H1 (cell line): Measurements from ENCODE around the gene PRPF40B. TPM values are rescaled to one million over a fixed set of nuclear protein-coding genes. Genes with fewer than 3 reads are reported as not detected.

Experiments
- ATF2 ChIP-seq: IDR thresholded peaks from 2 replicates; pipeline ENCODE4 v1.6.1; 2012; ENCODE audit warnings: low read length, inconsistent platforms
- CBX8 ChIP-seq: fragments of 300-800, 300-1000 bp; sonication (generic); IDR thresholded peaks from 2 replicates; pipeline ENCODE4 v1.7.1; 2016; ENCODE audit warnings: low read depth, low read length, borderline replicate concordance
- CHD7 ChIP-seq: fragments of 300-600 bp; sonication (generic); IDR thresholded peaks from 2 replicates; pipeline ENCODE4 v1.7.1; 2012; ENCODE audit warnings: low read length, moderate library complexity, mild to moderate bottlenecking, inconsistent platforms; ENCODE audit not compliant: insufficient replicate concordance
- MAFK ChIP-seq: IDR thresholded peaks from 2 replicates; pipeline ENCODE4 v1.6.1; 2012; ENCODE audit warnings: low read depth, mild to moderate bottlenecking, improper control_type of control experiment, low read length
- POU5F1 ChIP-seq: IDR thresholded peaks from 2 replicates; pipeline ENCODE4 v1.6.1; 2011; ENCODE audit warnings: low read depth, mild to moderate bottlenecking, low read length, moderate library complexity
- RFX5 ChIP-seq: IDR thresholded peaks from 2 replicates; pipeline ENCODE4 v1.6.1; 2011; ENCODE audit warnings: low read depth, low read length, improper control_type of control experiment, borderline replicate concordance
- SUZ12 ChIP-seq: fragments of 200-600 bp; sonication (generic); IDR thresholded peaks from 2 replicates; pipeline ENCODE4 v1.6.1; 2012; ENCODE audit warnings: mild to moderate bottlenecking, inconsistent platforms, low read length, moderate library complexity, mixed read lengths
- TAF7 ChIP-seq: optimal IDR thresholded peaks from 2 replicates; pipeline ENCODE3; 2011; ENCODE audit warnings: low read depth, mild to moderate bottlenecking, inconsistent platforms, low read length, moderate library complexity, borderline replicate concordance
- TBP ChIP-seq: IDR thresholded peaks from 2 replicates; pipeline ENCODE4 v1.6.1; 2011; ENCODE audit warnings: low read depth, low read length, improper control_type of control experiment
- TCF12 ChIP-seq: IDR thresholded peaks from 2 replicates; pipeline ENCODE4 v1.6.1; 2011; ENCODE audit warnings: low read depth, mild to moderate bottlenecking, low read length
- polyA plus RNA-seq, 7 experiments: library from polyadenylated mRNA; depleted of rRNA in 3 of 7; stranded (reverse) in 5 of 7; unstranded in 2 of 7; fragments of >200 nt in 5 of 7; fragments of 200-250 nt in 2 of 7; gene quantifications; 1 replicate in 5 of 7; 2 replicates in 1 of 7; 4 replicates in 1 of 7; pipeline versions ENCODE4 v1.2.1 to v1.2.3, GENCODE V29; 2011 to 2013; ENCODE audit warnings: missing spikeins in 2 of 7, mixed read lengths in 2 of 7
- total RNA-seq: library from RNA; stranded (reverse); fragmentation: NEBNext Ultra II Directional; extraction: Animal tissue kit (Norgen Biotek cat#: 25700); gene quantifications from 2 replicates; pipeline ENCODE4 v1.2.1, GENCODE V29; 2021

Gene PRPF40B
- total and polyA plus RNA-seq, 2 of the 8 experiments (the other 6 are each of a cell fraction or from before 2014, with no cell fraction given): 14.4 to 24.4 TPM

GRCh38 chr12:49666176-49666575 lies 42.8 kb downstream of the PRPF40B start (continued):
- no peak for TF ChIP-seq CHD7
- TF ChIP-seq SUZ12: no peak
- no peak for TF ChIP-seq RFX5
- TF ChIP-seq CBX8: no peak
- TF ChIP-seq TBP: no peak
- no peak for TF ChIP-seq ATF2
- no peak for TF ChIP-seq TCF12
- TF ChIP-seq POU5F1: no peak
- no peak for TF ChIP-seq MAFK
- TF ChIP-seq TAF7: no peak
